ENCODE measurements around the gene ATOH8. TPM values are rescaled to one million over a fixed set of nuclear protein-coding genes. Genes with fewer than 3 reads are reported as not detected.

The ATOH8 gene
- total and polyA plus RNA-seq, 10 of the 15 experiments (the other 5 are each of a cell fraction or from before 2014, with no cell fraction given): 0.03 to 0.60 TPM; not detected in 8

GRCh38 chr2:85705680-85706039 lies 48.1 kb upstream of the ATOH8 start:
- Histone ChIP-seq H3K4me1 (ENCODE audit: control insufficient read depth, insufficient read depth, low read length) (peaks cover 21% of the 10 kb centered on the region), H3K4me2 (ENCODE audit: control insufficient read depth, insufficient read depth) (peak overlapping the region; percentile 79), H2AFZ (ENCODE audit: control insufficient read depth, low read depth, low read length) (no peak overlapping the region), H3K27me3 (replicated peaks in 1 of 2; ENCODE audit: control insufficient read depth in 2 of 2, insufficient read depth in 2 of 2, low read length in 1 of 2) (no peaks in the 10 kb centered on the region), H4K20me1 (ENCODE audit: control insufficient read depth, insufficient read depth) (no peaks in the 10 kb centered on the region), H3K79me2 (ENCODE audit: control insufficient read depth, insufficient read depth, low read length) (no peaks in the 10 kb centered on the region), H3K4me3 (no peak overlapping the region), H3K27ac (ENCODE audit: control insufficient read depth, insufficient read depth) (peak overlapping the region; percentile 70), H3K36me3 (ENCODE audit: control insufficient read depth in 2 of 2, insufficient read depth in 2 of 2, low read length in 1 of 2) (no peaks in the 10 kb centered on the region), H3K9ac (ENCODE audit: control insufficient read depth, insufficient read depth, low read length) (peak overlapping the region; percentile 40), H3K9me3 (replicated peaks; ENCODE audit: control insufficient read depth, insufficient read depth, low read length) (no peaks in the 10 kb centered on the region)
- ChIA-PET RAD21 (ENCODE audit: unreplicated experiment) (interaction anchor here (0.7 to 6.5 kb wide), 14 partner anchors 13 to 331 kb away, joined by 3 to 94 read pairs (median 4); no protein-coding TSS in a partner anchor), SMC1A (ENCODE audit: uncharacterized antibody, unreplicated experiment) (interaction anchor here (0.9 to 9.8 kb wide), 13 partner anchors 8 to 392 kb away, joined by 3 to 75 read pairs (median 9); partner anchors contain the start of gene GNLY), CTCF (interaction anchor here (0.8 to 10.2 kb wide), 26 partner anchors 8 to 373 kb away, joined by 3 to 194 read pairs (median 4); partner anchors contain the start of genes GNLY, MAT2A and SFTPB), POLR2A (interaction anchor here (1.0 to 1.7 kb wide), 3 partner anchors 19 to 287 kb away, joined by 3 to 4 read pairs (median 4); partner anchors contain the start of gene SH2D6)
- in situ Hi-C loops (cut with MboI) (loop anchor here (5.0 kb wide), 1 partner anchor 68 kb away; no protein-coding TSS in a partner anchor), intact Hi-C loops (cut with micrococcal nuclease; ENCODE audit: unreplicated experiment) (loop anchor here (2.0 to 5.0 kb wide), 2 partner anchors 69 to 283 kb away; no protein-coding TSS in a partner anchor)
- FAIRE-seq: no peak
- DNase-seq (ENCODE audit: low read depth, low spot score): no peak
- WGBS (ENCODE audit: insufficient coverage, insufficient replicate concordance, low lambda C conversion rate, missing lambda C conversion rate): 88% methylated on average over 2 of the region's 2 CpGs
- ATAC-seq: 0 out of 3 replicates have a peak, but pooled peaks have one; percentile 3
- TF ChIP-seq TBL1XR1 (IDR thresholded peaks at IDR 0.05; ENCODE audit: low read depth, low read length) (no peak), NR2C2 (IDR thresholded peaks at IDR 0.05; ENCODE audit: borderline replicate concordance, control insufficient read depth, insufficient read length, low read depth) (no peak), BACH1 (IDR thresholded peaks at IDR 0.05; ENCODE audit: borderline replicate concordance) (no peak), MYB (IDR thresholded peaks at IDR 0.05; ENCODE audit: borderline replicate concordance, low read depth, low read length) (no peak), ZBTB40 (IDR thresholded peaks at IDR 0.05; ENCODE audit: borderline replicate concordance) (no peak), WRNIP1 (IDR thresholded peaks at IDR 0.05; ENCODE audit: borderline replicate concordance, low read depth, low read length) (no peak), PML (IDR thresholded peaks at IDR 0.05; ENCODE audit: low read length) (no peak), BRCA1 (IDR thresholded peaks at IDR 0.05; ENCODE audit: low read depth, low read length) (no peak)
- BruUV-seq (replicated peaks): TSS peak; percentile 97
